Measurements from ENCODE around the gene SERPINB1.
"Not testable (repeated sequence)": the region's sequence is repeated elsewhere in the genome, so short reads cannot be mapped to it uniquely, and the experiment has no call there.

Gene SERPINB1

GRCh38 chr6:2841264-2842138, at the start of gene SERPINB1:
TSS of gene SERPINB1 (minus strand) at chr6:2841863. CDS start at chr6:2840586, 1,277 bp downstream.
- peak; percentile 98 to 99 (median 98) for DNase-seq

GRCh38 chr6:2890976-2891767, 49.5 kb upstream of the SERPINB1 start:
- no peak for DNase-seq

GRCh38 chr6:2885967-2886735, 44.5 kb upstream of the SERPINB1 start:
- DNase-seq, result peak; percentile 44 to 93 (median 87)

- peak in 1 of 3 donors; percentile 40 for DNase-seq
Measured at GRCh38 chr6:2884804-2885203, 43.1 kb upstream of the SERPINB1 start.

GRCh38 chr6:2883673-2884072, 42.0 kb upstream of the SERPINB1 start:
- DNase-seq, result no peak

GRCh38 chr6:2881423-2881822, 39.8 kb upstream of the SERPINB1 start:
- DNase-seq, result peak in 2 of 3 donors; percentile 57 to 59

GRCh38 chr6:2880156-2880555, 38.5 kb upstream of the SERPINB1 start:
- not testable (repeated sequence) for DNase-seq

- DNase-seq, result no peak
Measured at GRCh38 chr6:2877960-2878359, 36.3 kb upstream of the SERPINB1 start.

GRCh38 chr6:2877057-2877882, 35.6 kb upstream of the SERPINB1 start:
- peak in 2 of 3 donors; percentile 64 for DNase-seq

GRCh38 chr6:2876210-2877056, 34.8 kb upstream of the SERPINB1 start:
- DNase-seq, result peak; percentile 85 to 96 (median 89)

- peak; percentile 65 to 85 (median 74) for DNase-seq
Measured at GRCh38 chr6:2875359-2876191, 33.9 kb upstream of the SERPINB1 start.

- DNase-seq, result no peak
Measured at GRCh38 chr6:2873643-2874042, 32.0 kb upstream of the SERPINB1 start.

GRCh38 chr6:2872423-2873358, 31.0 kb upstream of the SERPINB1 start:
- DNase-seq, result peak; percentile 76 to 93 (median 81)

GRCh38 chr6:2871953-2872352, 30.3 kb upstream of the SERPINB1 start:
- DNase-seq, result no peak

- DNase-seq, result peak in 1 of 3 donors; percentile 44
Measured at GRCh38 chr6:2871102-2871501, 29.4 kb upstream of the SERPINB1 start.

GRCh38 chr6:2870046-2870636, 28.5 kb upstream of the SERPINB1 start:
- no peak for DNase-seq

- DNase-seq, result no peak
Measured at GRCh38 chr6:2868637-2869036, 27.0 kb upstream of the SERPINB1 start.

- peak; percentile 53 to 72 (median 58) for DNase-seq
Measured at GRCh38 chr6:2866171-2866846, 24.6 kb upstream of the SERPINB1 start.

Data from suppressor macrophage treated with lipopolysaccharide for 1 hour (primary cell).